ES-I3 (cell line): ENCODE results near the gene ZNF581.

Source experiments
- H3K36me3 ChIP-seq: 2 replicates; pipeline ENCODE4 v1.6.1; 2013; ENCODE audit warnings: mild to moderate bottlenecking, low read length, control low read depth, moderate library complexity; ENCODE audit not compliant: insufficient read depth
- H3K4me1 ChIP-seq: 2 replicates; pipeline ENCODE4 v1.6.1; 2013; ENCODE audit warnings: mild to moderate bottlenecking, control low read depth, low read length; ENCODE audit not compliant: insufficient read depth
- H3K9ac ChIP-seq: 2 replicates; pipeline ENCODE4 v1.6.1; 2013; ENCODE audit warnings: low read depth, mild to moderate bottlenecking, low read length, moderate library complexity
- H3K9me3 ChIP-seq: 2 replicates; pipeline ENCODE4 v1.6.1; 2013; ENCODE audit warnings: mild to moderate bottlenecking, low read length, moderate library complexity; ENCODE audit not compliant: control insufficient read depth, insufficient read depth

The ZNF581 gene

GRCh38 chr19:55687281-55688201 is 44.1 kb downstream of the ZNF581 start:
- H3K4me1 ChIP-seq, result no peaks in the 10 kb centered on the region
- H3K9me3 ChIP-seq, result no peaks in the 10 kb centered on the region
- no peaks in the 10 kb centered on the region; the same call in 1 of the 2 replicates for H3K36me3 ChIP-seq
- H3K9ac ChIP-seq, result no peak overlapping the region

- Histone ChIP-seq H3K36me3 (no peaks in the 10 kb centered on the region; the same call in 1 of the 2 replicates), H3K4me1 (no peaks in the 10 kb centered on the region), H3K9ac (no peak overlapping the region), H3K9me3 (no peaks in the 10 kb centered on the region)
These were observed 45.2 kb downstream of the ZNF581 start for GRCh38 chr19:55688422-55689218.

GRCh38 chr19:55689411-55690108 is 46.1 kb downstream of the ZNF581 start:
- H3K4me1 ChIP-seq, result no peaks in the 10 kb centered on the region
- H3K9ac ChIP-seq, result no peak overlapping the region
- H3K9me3 ChIP-seq, result no peaks in the 10 kb centered on the region
- H3K36me3 ChIP-seq, result no peaks in the 10 kb centered on the region; the same call in 1 of the 2 replicates

GRCh38 chr19:55690109-55690768 is 46.8 kb downstream of the ZNF581 start:
- Histone ChIP-seq H3K9me3 (no peaks in the 10 kb centered on the region), H3K4me1 (no peaks in the 10 kb centered on the region), H3K36me3 (no peaks in the 10 kb centered on the region; the same call in 1 of the 2 replicates), H3K9ac (no peak overlapping the region)

- Histone ChIP-seq H3K4me1 (no peaks in the 10 kb centered on the region), H3K36me3 (no peaks in the 10 kb centered on the region; the same call in 1 of the 2 replicates), H3K9me3 (no peaks in the 10 kb centered on the region), H3K9ac (no peak overlapping the region)
These were observed 47.5 kb downstream of the ZNF581 start for GRCh38 chr19:55690769-55691545.

GRCh38 chr19:55691561-55692481 is 48.4 kb downstream of the ZNF581 start:
- Histone ChIP-seq H3K36me3 (no peaks in the 10 kb centered on the region), H3K9ac (no peak overlapping the region), H3K4me1 (no peaks in the 10 kb centered on the region), H3K9me3 (no peaks in the 10 kb centered on the region)

- H3K9ac ChIP-seq, result no peak overlapping the region
- H3K4me1 ChIP-seq, result no peaks in the 10 kb centered on the region
- H3K36me3 ChIP-seq, result no peaks in the 10 kb centered on the region
- H3K9me3 ChIP-seq, result no peaks in the 10 kb centered on the region
These were observed 49.2 kb downstream of the ZNF581 start for GRCh38 chr19:55692681-55693081.

GRCh38 chr19:55693336-55693974 is 50.0 kb downstream of the ZNF581 start:
- no peaks in the 10 kb centered on the region for H3K9me3 ChIP-seq
- H3K4me1 ChIP-seq, result no peaks in the 10 kb centered on the region
- H3K9ac ChIP-seq, result no peak overlapping the region
- H3K36me3 ChIP-seq, result no peaks in the 10 kb centered on the region

- Histone ChIP-seq H3K4me1 (no peaks in the 10 kb centered on the region), H3K36me3 (no peaks in the 10 kb centered on the region), H3K9me3 (no peaks in the 10 kb centered on the region), H3K9ac (no peak overlapping the region)
These were observed 50.8 kb downstream of the ZNF581 start for GRCh38 chr19:55694241-55694655.

GRCh38 chr19:55694656-55695491 is 51.4 kb downstream of the ZNF581 start:
- H3K4me1 ChIP-seq, result no peaks in the 10 kb centered on the region
- H3K9me3 ChIP-seq, result no peaks in the 10 kb centered on the region
- no peak overlapping the region for H3K9ac ChIP-seq
- H3K36me3 ChIP-seq, result no peaks in the 10 kb centered on the region
